ENCODE data around the gene PRSS8.

The PRSS8 gene

GRCh38 chr16:31099860-31100638 lies 35.5 kb downstream of the PRSS8 start:
- no peak for DNase-seq

- DNase-seq: peak; percentile 95
Measured at GRCh38 chr16:31094424-31095120, 41.0 kb downstream of the PRSS8 start, which contains the start of gene VKORC1. TSS of gene VKORC1 (minus strand) at chr16:31094797. CDS start at chr16:31094729, 68 bp downstream.

GRCh38 chr16:31094088-31094423 lies 41.5 kb downstream of the PRSS8 start:
- no peak for DNase-seq

GRCh38 chr16:31093132-31093703 lies 42.3 kb downstream of the PRSS8 start:
- no peak for DNase-seq

GRCh38 chr16:31092330-31092729 lies 43.2 kb downstream of the PRSS8 start:
- DNase-seq: no peak

GRCh38 chr16:31090540-31090939 lies 45.0 kb downstream of the PRSS8 start:
- DNase-seq: no peak

- DNase-seq: no peak
Measured at GRCh38 chr16:31089199-31089598, 46.3 kb downstream of the PRSS8 start.

- DNase-seq: no peak
Measured at GRCh38 chr16:31088459-31089183, 46.9 kb downstream of the PRSS8 start, which contains the start of gene PRSS53. TSS of gene PRSS53 (minus strand) at chr16:31088943. CDS start at chr16:31088809, 134 bp downstream.

GRCh38 chr16:31087971-31088370 lies 47.6 kb downstream of the PRSS8 start:
- no peak for DNase-seq

- no peak for DNase-seq
Measured at GRCh38 chr16:31087481-31087880, 48.0 kb downstream of the PRSS8 start.

GRCh38 chr16:31086629-31086906 lies 49.0 kb downstream of the PRSS8 start:
- DNase-seq: no peak

GRCh38 chr16:31085873-31086628 lies 49.5 kb downstream of the PRSS8 start:
- no peak for DNase-seq

GRCh38 chr16:31085411-31085810 lies 50.1 kb downstream of the PRSS8 start:
- no peak for DNase-seq

GRCh38 chr16:31084584-31085302 lies 50.8 kb downstream of the PRSS8 start:
- DNase-seq: no peak

- no peak for DNase-seq
Measured at GRCh38 chr16:31083981-31084380, 51.5 kb downstream of the PRSS8 start.

GRCh38 chr16:31083556-31083955 lies 52.0 kb downstream of the PRSS8 start:
- DNase-seq: no peak

GRCh38 chr16:31083081-31083480 lies 52.4 kb downstream of the PRSS8 start:
- no peak for DNase-seq

- no peak for DNase-seq
Measured at GRCh38 chr16:31082368-31083045, 53.0 kb downstream of the PRSS8 start.

All from DMS79 (cell line).